ENCODE data around the gene PLA2G15.

DNA sequence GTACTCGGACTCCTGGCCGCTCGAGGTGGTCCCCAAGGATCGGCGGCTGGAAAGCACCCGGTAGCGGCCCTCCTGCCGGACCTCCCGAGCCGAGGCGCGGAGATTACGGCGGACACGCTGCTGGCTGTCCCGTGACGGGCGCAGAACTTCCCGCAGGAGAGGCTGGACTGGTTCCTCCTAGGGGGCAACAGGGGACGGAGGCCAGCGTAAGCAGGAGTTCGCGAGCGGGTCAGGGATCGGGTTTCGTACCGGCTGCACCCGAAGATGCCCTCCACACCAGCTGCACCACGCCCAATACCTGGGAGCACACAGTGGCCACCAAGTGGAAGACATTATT is 65.2 kb downstream of the PLA2G15 start:
- TF ChIP-seq, protein P1, sequence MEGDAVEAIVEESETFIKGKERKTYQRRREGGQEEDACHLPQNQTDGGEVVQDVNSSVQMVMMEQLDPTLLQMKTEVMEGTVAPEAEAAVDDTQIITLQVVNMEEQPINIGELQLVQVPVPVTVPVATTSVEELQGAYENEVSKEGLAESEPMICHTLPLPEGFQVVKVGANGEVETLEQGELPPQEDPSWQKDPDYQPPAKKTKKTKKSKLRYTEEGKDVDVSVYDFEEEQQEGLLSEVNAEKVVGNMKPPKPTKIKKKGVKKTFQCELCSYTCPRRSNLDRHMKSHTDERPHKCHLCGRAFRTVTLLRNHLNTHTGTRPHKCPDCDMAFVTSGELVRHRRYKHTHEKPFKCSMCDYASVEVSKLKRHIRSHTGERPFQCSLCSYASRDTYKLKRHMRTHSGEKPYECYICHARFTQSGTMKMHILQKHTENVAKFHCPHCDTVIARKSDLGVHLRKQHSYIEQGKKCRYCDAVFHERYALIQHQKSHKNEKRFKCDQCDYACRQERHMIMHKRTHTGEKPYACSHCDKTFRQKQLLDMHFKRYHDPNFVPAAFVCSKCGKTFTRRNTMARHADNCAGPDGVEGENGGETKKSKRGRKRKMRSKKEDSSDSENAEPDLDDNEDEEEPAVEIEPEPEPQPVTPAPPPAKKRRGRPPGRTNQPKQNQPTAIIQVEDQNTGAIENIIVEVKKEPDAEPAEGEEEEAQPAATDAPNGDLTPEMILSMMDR (IDR thresholded peaks at IDR 0.05; ENCODE audit: poor library complexity), result no peak
- TF ChIP-seq EZH2phosphoT487 (IDR thresholded peaks at IDR 0.05; ENCODE audit: low read depth, severe bottlenecking, unreplicated experiment), result no peak

Data from hepatocyte (in vitro differentiated cells).